GM12878 (cell line): ENCODE results near the gene RHEB. TPM values are rescaled to one million over a fixed set of nuclear protein-coding genes. Genes with fewer than 3 reads are reported as not detected.

ENCODE experiments used
- ATAC-seq: fragments of 200-7000 bp; cut with Tn5 transposase; 3 replicates; pipeline ENCODE4 v1.9.1; 2020; ENCODE audit warnings: mild to moderate bottlenecking, moderate library complexity
- BruUV-seq: library from RNA; stranded (reverse); fragments of 400-500 nt; replicated peaks from 2 replicates; lab custom pipeline; 2021; lab: Mats Ljungman, UMichigan
- CTCF ChIA-PET: fragments of 300-600 bp; sonication (Branson Sonifier 250); formaldehyde crosslinking; extraction: SDS; loops from one replicate; lab custom pipeline; 2021; ENCODE audit warnings: inconsistent platforms; lab: Yijun Ruan, JAX
- POLR2A ChIA-PET: fragments of 350-600 bp; formaldehyde crosslinking; extraction: SDS; loops from one replicate; lab custom pipeline; 2021; ENCODE audit warnings: inconsistent platforms; lab: Charles Lee
- RAD21 ChIA-PET: fragments of 300-600 bp; sonication (Branson Sonifier 250); formaldehyde crosslinking; loops from one replicate; lab custom pipeline; 2023; ENCODE audit warnings: antibody characterized with exemption; ENCODE audit not compliant: unreplicated experiment; lab: Charles Lee
- SMC1A ChIA-PET: fragments of 300-600 bp; sonication (Branson Sonifier 250); formaldehyde crosslinking; loops from one replicate; lab custom pipeline; 2023; ENCODE audit not compliant: unreplicated experiment, uncharacterized antibody; lab: Charles Lee
- DNase-seq: peaks from one replicate; pipeline ENCODE4 v3.0.0-alpha.2; 2011; ENCODE audit warnings: low read depth, low spot score
- FAIRE-seq: peaks from 3 replicates; lab custom pipeline; 2011; peaks lifted over from hg19 to GRCh38; lab: Jason Lieb, UNC
- H2AFZ ChIP-seq: 2 replicates; pipeline ENCODE4 v1.6.0; 2011; ENCODE audit warnings: low read depth, low read length, control low read depth; ENCODE audit not compliant: control insufficient read depth
- H3K27ac ChIP-seq: 2 replicates; pipeline ENCODE4 v1.5.1; 2011; ENCODE audit warnings: control low read depth; ENCODE audit not compliant: control insufficient read depth, insufficient read depth
- H3K27me3 ChIP-seq, 2 experiments: replicated peaks in 1 of 2; 2 replicates each; pipeline versions ENCODE4 v1.6.0 to v1.6.1; 2011; ENCODE audit warnings: low read length in 1 of 2; ENCODE audit not compliant: control insufficient read depth in 2 of 2, insufficient read depth in 2 of 2
- H3K36me3 ChIP-seq, 2 experiments: 2 replicates each; pipeline ENCODE4 v1.5.1; 2011; ENCODE audit warnings: low read length in 1 of 2; ENCODE audit not compliant: control insufficient read depth in 2 of 2, insufficient read depth in 2 of 2
- H3K4me1 ChIP-seq: 2 replicates; pipeline ENCODE4 v1.6.1; 2011; ENCODE audit warnings: mild to moderate bottlenecking, low read length, moderate library complexity, mixed read lengths; ENCODE audit not compliant: control insufficient read depth, insufficient read depth
- H3K4me2 ChIP-seq: 2 replicates; pipeline ENCODE4 v1.6.0; 2011; ENCODE audit warnings: control low read depth; ENCODE audit not compliant: control insufficient read depth, insufficient read depth
- H3K4me3 ChIP-seq: fragments of 200-600 bp; sonication (generic); 2 replicates; pipeline ENCODE4 v1.5.1; 2016
- H3K79me2 ChIP-seq: 2 replicates; pipeline ENCODE4 v1.6.0; 2011; ENCODE audit warnings: low read length; ENCODE audit not compliant: control insufficient read depth, insufficient read depth
- H3K9ac ChIP-seq: 2 replicates; pipeline ENCODE4 v1.8.0; 2011; ENCODE audit warnings: low read length, control low read depth, mixed read lengths; ENCODE audit not compliant: control insufficient read depth, insufficient read depth
- H3K9me3 ChIP-seq: replicated peaks from 3 replicates; pipeline ENCODE4 v1.5.1; 2011; ENCODE audit warnings: mild to moderate bottlenecking, low read length; ENCODE audit not compliant: control insufficient read depth, insufficient read depth
- H4K20me1 ChIP-seq: 2 replicates; pipeline ENCODE4 v1.6.0; 2011; ENCODE audit not compliant: control insufficient read depth, insufficient read depth
- CBX5 ChIP-seq: sonication (generic); IDR thresholded peaks from 2 replicates; pipeline ENCODE4 v1.6.1; 2016; ENCODE audit warnings: low read depth, moderate library complexity, mild to moderate bottlenecking, inconsistent platforms
- EP300 ChIP-seq, 2 experiments: fragments of 150-350 bp in 1 of 2; IDR thresholded peaks; 2 replicates each; pipeline ENCODE4 v1.6.1; 2011 to 2012; ENCODE audit warnings: low read depth in 2 of 2, low read length in 2 of 2, borderline replicate concordance in 1 of 2, improper control_type of control experiment in 1 of 2, inconsistent platforms in 1 of 2; ENCODE audit not compliant: control insufficient read depth in 1 of 2
- RELB ChIP-seq: fragments of 450-650 bp; IDR thresholded peaks from 2 replicates; pipeline ENCODE4 v1.6.1; 2017; ENCODE audit warnings: low read depth, mild to moderate bottlenecking, moderate library complexity
- ZZZ3 ChIP-seq: IDR thresholded peaks from 2 replicates; pipeline ENCODE4 v1.6.1; 2011; ENCODE audit warnings: low read depth; ENCODE audit not compliant: control insufficient read depth, insufficient read length
- WGBS: methylation state at CpG from one replicate; pipeline ENCODE4 v1.1.6; 2016; ENCODE audit warnings: low lambda C conversion rate; ENCODE audit not compliant: insufficient replicate concordance, insufficient coverage; ENCODE audit errors: missing lambda C conversion rate; 5-methylcytosine and 5-hydroxymethylcytosine counted together
- in situ Hi-C: fragments of 300-500 bp; cut with MboI; formaldehyde crosslinking; loops from 9 replicates; pipeline ENCODE4 v1.14.3; 2018; ENCODE audit warnings: mixed read lengths
- intact Hi-C: fragments of 100-400 bp; cut with micrococcal nuclease; formaldehyde crosslinking; loops from one replicate; pipeline ENCODE4 v1.14.2; 2022; ENCODE audit not compliant: unreplicated experiment
- polyA plus RNA-seq, 11 experiments: library from polyadenylated mRNA; depleted of rRNA in 4 of 11; unstranded in 6 of 11; stranded (reverse) in 5 of 11; fragments of >200 nt; fragmentation: Nextera tagmentation in 4 of 11; fragmentation: Illumina TruSeq in 1 of 11; extraction: Ambion mirVana in 4 of 11; extraction: Trizol in 1 of 11; gene quantifications; 1 replicate in 1 of 11; 2 replicates in 10 of 11; pipeline versions ENCODE4 v1.2.1 to v1.2.3, GENCODE V29; 2011 to 2016; ENCODE audit warnings: inconsistent platforms in 2 of 11, missing spikeins in 2 of 11, low read depth in 1 of 11
- total RNA-seq, 4 experiments: library from RNA; depleted of rRNA in 3 of 4; stranded (reverse); fragments of >200 nt in 3 of 4; fragmentation: Illumina TruSeq in 1 of 4; extraction: Trizol in 1 of 4; gene quantifications; 2 replicates each; pipeline versions ENCODE4 v1.2.1 to v1.2.3, GENCODE V29; 2013 to 2021

Gene RHEB
- total and polyA plus RNA-seq, 10 of the 15 experiments (the other 5 are each of a cell fraction or from before 2014, with no cell fraction given) = 6.2 to 67.8 (median 38.0) TPM

- ATAC-seq (no peak), FAIRE-seq (no peak), DNase-seq (no peak)
- H3K27me3 ChIP-seq = peaks cover 0 to 2% of the 10 kb centered on the region in 2 experiments; a peak in 2 of 4 replicates
- no peak for TF ChIP-seq RELB
- no peak for TF ChIP-seq CBX5
- TF ChIP-seq EP300 (IDR thresholded peaks at IDR 0.05; ENCODE audit: borderline replicate concordance in 1 of 2, control insufficient read depth in 1 of 2, low read depth in 2 of 2, low read length in 2 of 2) = no peak
- no peak for TF ChIP-seq ZZZ3
- BruUV-seq = no TSS peak
- intact Hi-C loops (no loop called here), in situ Hi-C loops (no loop called here)
- no peaks in the 10 kb centered on the region for H4K20me1 ChIP-seq
- no peak overlapping the region for H2AFZ ChIP-seq
- H3K4me2 ChIP-seq = no peak overlapping the region
- no peak overlapping the region for H3K27ac ChIP-seq
- SMC1A ChIA-PET = no interaction called here
- WGBS = 68% methylated on average over 12 of the region's 15 CpGs
- RAD21 ChIA-PET = interaction anchor here (0.8 kb wide), 1 partner anchor 197 kb away, joined by 3 read pairs; no protein-coding TSS in a partner anchor
- H3K79me2 ChIP-seq = no peaks in the 10 kb centered on the region
- H3K9me3 ChIP-seq = no peaks in the 10 kb centered on the region
- no peak overlapping the region for H3K4me3 ChIP-seq
- CTCF ChIA-PET = no interaction called here
- POLR2A ChIA-PET = no interaction called here
- H3K9ac ChIP-seq = no peak overlapping the region
- no peaks in the 10 kb centered on the region for H3K36me3 ChIP-seq
- H3K4me1 ChIP-seq = peaks cover 8% of the 10 kb centered on the region
These were observed 83.7 kb downstream of the RHEB start for GRCh38 chr7:151435971-151436370.
